Stimulated activated CD4-positive, alpha-beta T cell treated with anti-CD3 and anti-CD28 coated beads, Interleukin-15, amount 100 ng/mL, for 48 hours (primary cell): ENCODE data around the gene TRA2B.
"Not testable (repeated sequence)": the region's sequence is repeated elsewhere in the genome, so short reads cannot be mapped to it uniquely, and the experiment has no call there.

Experiments
- DNase-seq, 2 donors: peaks; one replicate each; pipeline ENCODE4 v3.0.0-alpha.2; 2020; ENCODE audit warnings: low read depth in 2 of 2

TRA2B gene

GRCh38 chr3:185927501-185928200, 10.2 kb downstream of the TRA2B start:
- DNase-seq = no peak

- DNase-seq = no peak
These were observed 11.4 kb downstream of the TRA2B start for GRCh38 chr3:185926445-185926844.

- DNase-seq = no peak
These were observed 12.5 kb downstream of the TRA2B start for GRCh38 chr3:185925353-185925752.

GRCh38 chr3:185924375-185924774, 13.4 kb downstream of the TRA2B start:
- DNase-seq = no peak

GRCh38 chr3:185920184-185920583, 17.6 kb downstream of the TRA2B start:
- no peak for DNase-seq

GRCh38 chr3:185916042-185916833, 21.6 kb downstream of the TRA2B start:
- no peak for DNase-seq

GRCh38 chr3:185915642-185916041, 22.2 kb downstream of the TRA2B start:
- DNase-seq = no peak

- DNase-seq = no peak
These were observed 22.7 kb downstream of the TRA2B start for GRCh38 chr3:185914911-185915629.

GRCh38 chr3:185912929-185913901, 24.6 kb downstream of the TRA2B start:
- no peak for DNase-seq

GRCh38 chr3:185912512-185912911, 25.3 kb downstream of the TRA2B start:
- no peak for DNase-seq

- not testable (repeated sequence) for DNase-seq
These were observed 26.8 kb downstream of the TRA2B start for GRCh38 chr3:185911076-185911448.

GRCh38 chr3:185910322-185911075, 27.3 kb downstream of the TRA2B start:
- not testable (repeated sequence) for DNase-seq

GRCh38 chr3:185909913-185910312, 27.9 kb downstream of the TRA2B start:
- not testable (repeated sequence) for DNase-seq

- DNase-seq = no peak
These were observed 37.6 kb downstream of the TRA2B start for GRCh38 chr3:185900228-185900627.

- no peak for DNase-seq
These were observed 41.2 kb downstream of the TRA2B start for GRCh38 chr3:185896636-185897035.

- DNase-seq = no peak
These were observed 50.7 kb downstream of the TRA2B start for GRCh38 chr3:185887066-185887465.

GRCh38 chr3:185884641-185885040, 53.2 kb downstream of the TRA2B start:
- no peak for DNase-seq

- no peak for DNase-seq
These were observed 55.9 kb downstream of the TRA2B start for GRCh38 chr3:185881926-185882325.

GRCh38 chr3:185880600-185880999, 57.2 kb downstream of the TRA2B start:
- no peak for DNase-seq

- DNase-seq = no peak
These were observed 58.9 kb downstream of the TRA2B start for GRCh38 chr3:185878920-185879319.

- DNase-seq = no peak
These were observed 63.7 kb downstream of the TRA2B start for GRCh38 chr3:185874119-185874518.
